ENCODE measurements around the gene AGFG2.
"Not testable (repeated sequence)": the region's sequence is repeated elsewhere in the genome, so short reads cannot be mapped to it uniquely, and the experiment has no call there.

The AGFG2 gene, protein sequence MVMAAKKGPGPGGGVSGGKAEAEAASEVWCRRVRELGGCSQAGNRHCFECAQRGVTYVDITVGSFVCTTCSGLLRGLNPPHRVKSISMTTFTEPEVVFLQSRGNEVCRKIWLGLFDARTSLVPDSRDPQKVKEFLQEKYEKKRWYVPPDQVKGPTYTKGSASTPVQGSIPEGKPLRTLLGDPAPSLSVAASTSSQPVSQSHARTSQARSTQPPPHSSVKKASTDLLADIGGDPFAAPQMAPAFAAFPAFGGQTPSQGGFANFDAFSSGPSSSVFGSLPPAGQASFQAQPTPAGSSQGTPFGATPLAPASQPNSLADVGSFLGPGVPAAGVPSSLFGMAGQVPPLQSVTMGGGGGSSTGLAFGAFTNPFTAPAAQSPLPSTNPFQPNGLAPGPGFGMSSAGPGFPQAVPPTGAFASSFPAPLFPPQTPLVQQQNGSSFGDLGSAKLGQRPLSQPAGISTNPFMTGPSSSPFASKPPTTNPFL

DNA sequence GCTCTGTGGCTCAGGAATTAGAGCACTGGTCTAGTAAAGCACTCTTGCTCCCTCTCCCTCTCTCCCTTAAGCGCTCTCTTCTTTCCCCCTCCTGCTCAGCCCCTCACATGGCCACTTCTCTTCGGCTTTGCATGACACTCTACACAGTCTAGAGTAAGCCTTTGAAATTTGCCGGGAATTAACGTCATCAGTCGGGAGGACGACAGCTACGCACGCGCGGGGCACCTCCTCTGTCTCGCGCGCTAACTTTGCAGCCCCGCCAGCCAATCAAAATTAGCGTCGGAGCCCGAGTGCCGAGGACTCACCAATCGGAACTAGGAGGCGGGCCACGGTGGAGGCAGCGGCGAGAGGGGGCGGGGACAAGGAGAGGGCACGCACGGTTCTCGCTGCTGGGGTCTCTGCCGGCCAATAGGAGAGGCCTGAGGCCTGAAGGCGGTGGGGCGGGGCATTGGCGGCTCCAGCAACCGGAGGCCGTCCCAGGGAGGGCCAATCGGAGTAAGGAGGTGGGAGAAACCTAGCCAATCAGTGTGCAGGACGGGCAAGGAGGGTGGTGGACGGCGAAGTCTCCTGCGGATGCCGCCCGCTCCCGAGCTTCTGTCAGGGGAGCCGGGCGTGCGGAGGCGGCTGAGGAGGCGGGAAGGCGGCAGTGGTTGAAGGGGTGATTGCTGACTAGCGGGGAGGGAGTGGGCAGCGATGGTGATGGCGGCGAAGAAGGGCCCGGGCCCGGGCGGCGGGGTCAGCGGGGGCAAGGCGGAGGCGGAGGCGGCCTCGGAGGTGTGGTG lies at the start of gene AGFG2:
AGFG2 (plus strand) TSS at position 550 of the 782 bp plus-strand sequence; CDS start at position 694, 144 bp downstream.
- DNase-seq: peak; percentile 100

DNA sequence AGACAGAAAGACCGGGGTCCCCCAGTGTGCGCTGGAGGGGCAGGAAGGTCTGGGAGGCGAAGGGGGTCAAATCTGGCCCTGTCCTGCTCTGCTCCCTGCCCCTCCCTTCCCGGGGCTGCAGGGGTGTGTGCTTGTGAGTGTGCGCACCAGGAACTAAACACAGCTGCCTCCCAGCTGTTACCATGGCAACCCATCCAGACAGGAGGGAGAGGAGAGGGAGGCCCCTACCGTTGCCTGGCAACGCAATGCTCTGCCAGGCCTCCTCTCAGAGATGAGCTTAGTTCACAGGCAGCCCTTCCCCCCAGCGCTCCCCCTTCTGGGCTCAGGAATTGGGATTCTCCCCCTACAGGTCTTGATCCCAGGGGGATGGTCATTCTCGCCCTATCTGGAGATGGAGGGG lies 49.2 kb upstream of the AGFG2 start:
- DNase-seq: peak in 1 of 2 experiments; percentile 39

DNA sequence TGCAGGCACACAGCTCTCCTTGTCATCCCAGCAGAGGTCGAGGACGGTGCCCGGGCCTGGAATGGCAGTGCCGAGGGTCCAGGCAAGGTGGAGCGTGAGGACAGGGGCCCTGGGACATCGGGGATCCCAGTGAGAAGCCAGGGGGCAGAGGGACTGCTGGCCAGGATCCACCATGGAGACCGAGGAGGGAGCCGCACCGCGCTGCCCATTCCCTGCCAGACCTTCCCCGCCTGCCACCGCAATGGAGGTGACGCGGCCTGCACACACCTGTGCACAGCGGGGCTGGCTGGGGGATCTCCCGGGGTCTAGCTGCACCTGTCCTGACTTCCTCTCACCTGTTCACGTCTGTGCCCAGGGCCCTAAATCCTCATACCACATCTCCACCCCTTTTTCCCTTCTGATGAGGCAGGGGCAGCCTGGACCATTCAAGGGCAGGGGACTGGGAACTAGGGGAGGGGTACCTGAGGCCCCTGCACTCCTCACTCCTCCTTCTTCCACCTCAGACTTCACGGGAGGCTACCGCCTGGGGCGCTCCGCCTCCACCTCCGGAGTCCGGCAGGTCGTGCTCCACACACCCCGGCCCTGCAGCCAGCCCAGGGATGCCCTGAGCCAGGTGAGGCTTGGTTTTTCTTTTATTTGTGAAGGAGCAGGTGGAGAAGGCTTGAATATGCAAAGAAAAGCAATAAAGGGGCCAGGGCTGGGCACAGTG lies 48.4 kb upstream of the AGFG2 start:
- no peak for DNase-seq

DNA sequence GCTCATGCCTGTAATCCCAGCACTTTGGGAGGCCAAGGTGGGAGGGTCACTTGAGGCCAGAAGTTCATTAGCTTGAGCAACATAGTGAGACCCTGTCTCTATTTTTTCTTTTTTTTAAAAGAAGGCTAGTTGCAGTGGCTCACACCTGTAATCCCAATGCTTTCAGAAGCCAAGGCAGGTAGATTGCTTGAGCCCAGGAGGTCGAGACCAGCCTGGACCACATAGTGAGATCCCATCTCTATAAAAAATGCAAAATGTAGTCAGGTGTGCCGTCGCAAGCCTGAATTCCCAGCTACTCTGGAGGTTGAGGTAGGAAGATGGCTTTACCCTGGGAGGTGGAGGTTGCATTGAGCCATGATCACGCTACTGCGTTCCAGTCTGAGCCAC lies 47.8 kb upstream of the AGFG2 start:
- no peak for DNase-seq

DNA sequence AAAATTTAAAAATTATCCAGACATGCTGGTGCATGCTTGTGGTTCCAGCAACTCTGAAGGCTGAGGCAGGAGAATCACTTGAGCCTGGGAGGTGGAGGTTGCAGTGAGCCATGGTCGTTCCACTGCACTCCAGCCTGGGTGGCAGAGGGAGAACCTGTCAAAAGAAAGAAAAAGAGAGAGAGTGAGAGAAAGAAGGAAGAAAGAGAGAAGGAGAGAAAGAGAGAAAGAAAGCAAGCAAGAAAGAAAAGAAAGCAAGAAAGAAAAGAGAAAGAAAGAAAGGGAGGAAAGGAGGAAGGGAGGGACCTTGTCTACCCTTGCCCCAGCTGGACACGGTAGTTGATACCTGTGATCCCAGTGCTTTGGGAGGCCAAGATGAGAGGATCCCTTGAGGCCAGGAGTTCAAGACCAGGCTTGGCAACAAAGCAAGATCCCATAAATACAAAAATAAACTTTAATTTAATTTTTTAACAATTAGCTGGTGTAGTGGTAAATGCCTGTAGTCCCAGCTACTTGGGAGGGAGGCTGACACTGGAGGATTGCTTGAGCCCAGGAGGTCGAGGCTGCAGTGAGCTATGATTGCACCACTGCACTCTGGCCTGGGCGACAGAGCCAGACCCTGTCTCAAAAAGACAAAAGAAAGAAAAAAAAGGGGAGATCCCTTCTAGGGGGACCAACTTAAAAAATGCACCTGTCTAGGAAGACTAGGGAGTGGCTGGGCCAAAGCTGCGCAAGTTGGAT lies 46.1 kb upstream of the AGFG2 start:
- no peak for DNase-seq

DNA sequence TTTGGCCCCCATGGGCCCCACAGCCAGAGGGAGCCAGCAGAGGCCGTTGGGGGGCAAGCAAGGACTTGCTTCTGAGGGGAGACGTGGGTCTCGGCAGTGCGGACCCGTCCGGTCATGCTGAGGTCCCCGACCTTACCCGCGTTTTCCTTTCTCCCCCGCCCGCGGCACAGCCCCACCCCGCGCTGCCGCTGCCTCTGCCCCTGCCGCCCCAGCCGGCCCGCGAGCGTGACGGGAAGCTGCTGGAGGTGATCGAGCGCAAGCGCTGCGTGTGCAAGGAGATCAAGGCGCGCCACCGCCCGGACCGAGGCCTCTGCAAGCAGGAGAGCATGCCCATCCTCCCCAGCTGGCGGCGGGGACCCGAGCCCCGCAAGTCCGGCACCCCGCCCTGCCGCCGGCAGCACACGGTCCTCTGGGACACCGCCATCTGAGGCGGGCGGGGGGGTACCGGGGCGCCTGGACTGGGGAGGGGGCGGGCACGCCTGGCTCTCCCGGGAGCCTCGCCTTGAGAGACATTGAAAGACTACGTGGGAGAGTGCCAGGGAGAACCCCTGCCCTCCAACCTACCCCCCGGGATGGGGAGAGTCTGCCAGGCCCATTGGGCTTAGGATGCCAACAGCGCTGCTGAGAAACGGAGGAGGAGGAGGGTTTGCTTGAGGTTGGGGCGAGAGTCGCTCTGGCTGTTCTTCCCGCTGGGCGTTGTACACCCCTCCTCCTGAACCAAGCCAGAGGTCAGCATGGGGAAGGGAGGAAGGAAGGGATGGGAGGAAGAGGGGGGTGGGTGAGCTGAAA lies 45.3 kb upstream of the AGFG2 start:
- DNase-seq: peak; percentile 65 to 75

DNA sequence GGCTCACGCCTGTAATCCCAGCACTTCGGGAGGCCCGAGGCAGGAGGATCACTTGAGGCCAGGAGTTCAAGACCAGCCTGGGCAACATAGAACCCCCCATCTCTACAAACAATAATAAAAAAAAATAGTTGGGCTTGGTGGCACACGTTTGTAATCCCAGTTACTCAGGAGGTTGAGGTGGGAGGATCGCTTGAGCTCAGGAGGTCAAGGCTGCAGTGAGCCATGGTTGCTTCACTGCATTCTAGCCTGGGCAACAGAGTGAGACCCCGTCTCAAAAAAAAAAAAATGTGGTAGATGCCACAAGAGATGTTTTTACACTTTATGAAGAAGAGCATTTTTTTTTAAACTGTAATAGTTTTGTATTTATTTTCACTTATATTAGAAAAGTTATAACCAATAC lies 42.5 kb upstream of the AGFG2 start:
- DNase-seq: no peak

DNA sequence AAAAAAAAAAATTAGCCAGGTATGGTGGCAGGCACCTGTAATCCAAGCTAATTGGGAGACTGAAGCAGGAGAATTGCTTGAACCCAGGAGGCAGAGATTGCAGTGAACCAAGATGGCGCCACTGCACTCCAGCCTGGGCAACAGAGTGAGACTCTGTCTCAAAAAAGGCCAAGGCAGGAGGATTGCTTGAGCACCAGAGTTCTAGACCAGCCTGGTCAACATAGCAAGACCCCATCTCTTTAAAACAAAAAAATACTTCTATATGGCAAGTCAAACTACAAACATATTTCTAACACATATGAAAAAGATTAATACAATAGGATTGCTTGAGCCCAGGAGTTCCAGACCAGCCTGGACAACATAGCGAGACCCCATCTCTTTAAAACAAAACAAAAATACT lies 38.3 kb upstream of the AGFG2 start:
- not testable (repeated sequence) for DNase-seq

DNA sequence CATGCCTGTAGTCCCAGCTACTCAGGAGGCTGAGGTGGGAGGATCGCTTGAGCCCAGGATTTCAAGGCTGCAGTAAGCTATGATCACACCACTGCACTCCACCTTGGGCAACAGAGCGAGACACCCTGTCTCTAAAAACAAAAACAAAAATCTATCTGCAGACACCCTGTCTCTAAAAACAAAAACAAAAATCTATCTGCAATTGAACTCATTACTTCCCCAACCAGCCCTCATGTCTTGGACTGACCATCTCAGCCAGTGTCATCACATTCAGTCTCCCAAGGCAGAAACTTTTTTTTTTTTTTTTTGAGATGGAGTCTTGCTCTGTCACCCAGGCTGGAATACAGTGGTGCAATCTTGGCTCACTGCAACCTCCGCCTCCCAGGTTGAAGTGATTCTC lies 35.0 kb upstream of the AGFG2 start:
- not testable (repeated sequence) for DNase-seq

DNA sequence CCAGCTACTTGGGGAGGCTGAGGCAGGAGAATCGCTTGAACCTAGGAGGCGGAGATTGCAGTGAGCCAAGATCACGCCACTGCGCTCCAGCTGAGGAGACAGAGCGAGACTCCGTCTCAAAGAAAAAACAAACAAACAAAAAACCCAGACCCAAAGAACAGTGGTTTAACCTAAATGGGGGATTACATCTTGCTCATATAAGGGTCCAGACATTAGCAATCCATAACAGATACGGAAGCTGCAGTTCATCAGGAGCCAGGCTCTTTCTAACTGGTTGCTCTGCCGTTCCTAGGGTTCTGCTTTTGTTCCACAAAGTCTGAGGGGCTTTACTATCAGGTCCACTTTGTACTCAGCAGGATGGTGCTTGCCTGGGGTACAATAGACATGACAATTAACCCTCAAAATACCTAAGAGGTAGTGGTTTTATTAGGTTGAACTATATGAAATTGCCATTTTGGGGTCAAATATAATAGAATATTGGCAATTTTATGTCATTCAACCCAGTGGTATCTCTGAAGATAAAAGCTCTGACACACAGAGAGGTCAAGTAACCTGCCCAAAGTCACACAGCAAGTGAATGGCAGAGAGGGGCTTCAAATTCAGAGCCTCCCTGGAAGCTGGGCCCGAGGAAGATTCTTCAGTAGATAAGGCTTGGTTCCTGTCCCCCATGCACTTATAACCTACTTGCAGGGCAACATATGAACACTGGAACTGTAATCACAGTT lies 34.0 kb upstream of the AGFG2 start:
- no peak for DNase-seq

DNA sequence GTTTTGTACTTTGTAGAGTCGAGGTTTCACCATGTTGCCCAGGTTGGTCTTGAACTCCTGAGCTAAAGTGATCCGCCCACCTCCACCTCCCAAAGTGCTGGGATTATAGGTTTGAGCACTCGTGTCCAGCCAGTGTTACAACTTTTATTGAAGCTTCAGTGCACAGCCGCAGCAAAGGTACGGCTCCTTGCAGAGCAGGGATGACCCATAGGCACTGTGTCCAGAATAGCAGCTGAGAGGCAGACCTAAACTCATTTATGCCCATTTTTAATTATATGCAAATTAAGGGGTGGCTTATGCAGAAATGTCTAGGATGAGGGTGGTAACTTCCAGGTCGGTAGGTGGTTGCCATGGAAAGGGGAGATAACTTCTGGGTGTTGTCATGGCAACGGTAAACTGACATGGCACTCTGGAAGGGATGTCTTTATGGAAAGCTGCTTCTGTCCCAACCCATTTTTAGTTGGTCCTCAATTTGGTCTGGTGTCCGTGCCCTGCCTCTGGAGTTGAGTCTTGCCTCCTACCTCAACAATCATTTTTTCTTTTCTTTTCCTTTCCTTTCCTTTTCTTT lies 32.6 kb upstream of the AGFG2 start:
- no peak for DNase-seq

DNA sequence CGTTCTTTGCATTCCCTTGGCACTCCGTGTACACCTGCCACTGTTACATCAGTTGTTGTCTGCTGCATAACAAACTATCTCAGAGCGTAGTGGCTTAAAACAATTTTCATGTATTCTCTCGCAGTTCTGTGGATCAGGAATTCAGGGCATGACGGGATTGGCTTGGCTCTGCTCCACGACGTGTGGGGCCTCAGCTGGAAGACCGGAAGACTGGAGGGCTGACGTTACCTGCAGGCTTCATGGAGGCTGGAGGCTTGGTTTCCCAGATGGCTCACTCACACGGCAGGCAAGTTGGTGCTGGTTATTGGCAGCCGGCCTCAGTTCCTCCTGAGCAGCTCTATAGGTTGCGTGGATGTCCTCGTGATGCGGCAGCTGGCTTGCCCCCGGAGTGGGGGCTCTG lies 29.8 kb upstream of the AGFG2 start:
- no peak for DNase-seq

DNA sequence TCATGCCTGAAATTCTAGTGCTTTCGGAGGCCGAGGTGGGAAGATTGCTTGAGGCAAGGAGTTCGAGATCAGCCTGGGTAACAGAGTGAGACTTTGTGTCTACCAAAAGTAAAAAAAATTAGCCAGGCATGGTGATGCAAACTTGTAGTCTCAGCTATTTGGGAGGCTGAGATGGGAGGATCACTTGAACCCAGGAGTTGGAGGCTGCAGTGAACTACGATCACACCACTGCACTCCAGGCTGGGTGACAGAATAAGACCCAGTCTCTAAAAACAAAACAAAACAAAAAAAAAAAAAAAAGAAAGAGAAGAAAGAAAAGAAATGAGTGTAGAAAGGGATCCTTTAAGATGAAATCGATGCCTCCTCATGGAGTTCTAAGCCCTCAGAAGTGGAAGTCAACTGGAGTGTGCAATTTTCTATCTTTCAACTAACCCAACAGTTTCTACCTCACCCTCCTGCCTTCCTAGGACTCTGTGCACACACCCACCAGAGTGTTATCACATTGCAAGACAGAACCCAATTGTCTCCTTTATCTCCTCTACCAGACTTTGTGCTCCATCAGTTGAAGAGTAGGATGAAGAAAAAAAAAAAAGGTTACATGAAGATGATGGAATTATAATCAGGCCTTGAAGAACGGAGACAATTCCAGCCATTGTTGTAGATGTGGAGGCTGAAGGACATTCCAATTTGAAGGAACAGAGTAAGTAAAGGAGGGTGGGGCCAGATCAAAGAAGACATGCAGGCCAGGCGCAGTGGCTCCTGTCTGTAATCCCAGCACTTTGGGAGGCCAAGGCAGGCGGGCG lies 28.4 kb upstream of the AGFG2 start:
- no peak for DNase-seq

DNA sequence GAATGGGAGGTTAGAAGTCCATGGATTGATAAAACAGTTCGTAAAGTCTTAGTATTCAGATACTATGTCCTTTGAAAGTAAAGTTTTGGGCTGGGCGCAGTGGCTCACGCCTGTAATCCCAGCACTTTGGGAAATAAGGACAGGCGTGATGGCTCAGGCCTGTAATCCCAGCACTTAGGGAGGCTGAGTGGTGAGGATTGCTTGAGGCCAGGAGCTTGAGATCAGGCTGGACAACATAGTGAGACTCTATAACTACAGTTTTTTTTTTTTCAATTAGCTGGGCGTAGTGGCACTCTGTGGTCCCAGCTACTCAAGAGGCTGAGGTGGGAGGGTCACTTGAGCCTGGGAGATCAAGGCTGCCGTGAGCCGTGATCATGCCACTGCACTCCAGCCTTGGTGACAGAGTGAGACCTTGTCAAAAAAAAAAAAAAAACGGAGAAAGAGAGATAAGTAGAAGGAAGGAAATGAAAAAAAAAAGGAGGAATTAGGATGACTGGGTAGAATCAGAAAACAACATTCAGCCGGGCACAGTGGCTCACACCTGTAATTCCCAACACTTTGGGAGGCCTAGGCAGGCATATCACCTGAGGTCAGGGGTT lies 25.7 kb upstream of the AGFG2 start:
- no peak for DNase-seq

DNA sequence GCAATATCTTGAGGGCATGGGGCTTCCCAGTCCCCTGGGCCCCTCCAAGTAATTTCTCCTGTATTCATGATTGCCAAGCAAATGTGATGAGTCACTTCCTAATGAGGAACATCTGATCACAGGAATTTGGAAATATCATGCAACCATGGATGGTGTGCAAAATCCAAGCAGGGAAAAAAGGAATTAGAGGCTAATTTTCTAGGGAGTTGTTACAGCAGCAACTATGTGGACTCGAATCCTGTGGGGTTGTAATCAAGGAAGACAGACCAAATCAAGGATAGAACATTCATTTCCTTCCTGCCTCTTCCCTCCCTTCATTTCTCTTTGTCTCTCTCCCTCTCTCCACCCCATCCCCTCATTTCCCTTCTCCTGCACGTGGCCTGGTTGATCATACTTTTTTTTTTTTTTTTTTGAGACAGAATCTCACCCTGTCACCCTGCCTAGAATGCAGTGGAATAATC lies 23.9 kb upstream of the AGFG2 start:
- no peak for DNase-seq

DNA sequence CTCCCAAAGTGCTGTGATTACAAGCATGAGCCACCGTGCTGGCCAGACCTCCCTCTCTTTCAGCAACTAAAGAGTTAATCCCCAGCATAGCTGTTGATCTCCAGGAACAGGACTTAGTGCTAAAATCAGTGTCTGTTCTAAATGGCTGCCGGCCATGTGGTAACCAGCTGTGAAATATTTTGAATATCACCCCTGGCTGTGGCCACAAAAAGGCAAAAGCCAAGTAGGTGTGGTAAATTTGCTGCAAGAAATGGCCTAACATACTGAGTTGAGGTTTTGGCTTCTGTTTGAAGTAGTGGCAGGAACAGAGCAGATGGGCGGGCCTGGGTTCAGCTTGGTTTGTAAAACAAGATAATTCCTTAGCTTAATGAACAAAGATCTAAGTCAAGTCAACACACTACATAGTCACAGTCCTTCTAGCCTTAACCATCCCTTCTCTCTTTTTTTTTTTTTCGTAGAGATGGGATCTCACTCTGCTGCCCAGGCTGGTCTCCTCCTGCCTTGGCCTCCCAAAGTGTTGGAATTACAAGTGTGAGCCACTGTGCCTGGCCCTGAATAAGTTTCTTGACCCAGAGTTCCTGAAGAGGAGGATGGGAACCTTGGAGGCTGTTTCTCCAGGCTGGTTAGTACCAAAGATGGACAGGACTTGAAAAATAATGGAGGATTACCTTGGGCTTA lies 22.7 kb upstream of the AGFG2 start:
- DNase-seq: no peak

DNA sequence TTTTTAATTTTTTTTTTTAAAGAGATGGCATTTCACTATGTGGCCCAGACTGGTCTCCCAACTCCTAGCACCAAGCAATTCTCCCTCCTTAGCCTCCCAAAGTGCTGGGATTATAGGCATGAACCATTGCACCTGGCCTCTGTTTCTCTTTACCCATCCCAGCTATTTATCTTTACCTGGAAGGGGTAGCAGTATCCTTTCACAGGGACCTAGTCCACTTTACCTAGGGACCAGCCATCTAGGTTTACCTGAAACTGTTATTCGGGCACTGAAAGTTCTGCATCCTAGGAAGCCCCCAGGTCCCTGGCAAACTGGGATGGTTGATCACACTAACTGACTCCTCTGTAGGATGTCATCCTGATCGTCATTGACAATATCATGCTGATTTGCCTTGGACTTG lies 21.7 kb upstream of the AGFG2 start:
- no peak for DNase-seq

DNA sequence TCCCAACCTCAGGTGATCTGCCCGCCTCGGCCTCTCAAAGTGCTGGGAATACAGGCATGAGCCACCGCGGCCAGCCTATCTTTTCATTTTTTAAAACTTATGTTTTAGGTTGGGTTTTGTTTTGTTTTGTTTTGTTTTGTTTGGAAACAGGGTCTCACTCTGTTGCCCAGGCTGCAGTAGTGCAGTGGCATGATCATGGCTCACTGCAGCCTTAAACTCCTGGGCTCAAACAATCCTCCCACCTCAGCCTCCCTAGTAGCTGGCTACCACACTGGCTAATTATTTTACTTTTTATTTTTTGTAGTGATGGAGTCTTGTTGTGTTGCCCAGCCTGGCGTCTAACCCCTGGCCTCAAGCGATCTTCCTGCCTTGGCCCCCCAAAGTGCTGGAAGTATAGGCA lies 19.4 kb upstream of the AGFG2 start:
- no peak for DNase-seq

DNA sequence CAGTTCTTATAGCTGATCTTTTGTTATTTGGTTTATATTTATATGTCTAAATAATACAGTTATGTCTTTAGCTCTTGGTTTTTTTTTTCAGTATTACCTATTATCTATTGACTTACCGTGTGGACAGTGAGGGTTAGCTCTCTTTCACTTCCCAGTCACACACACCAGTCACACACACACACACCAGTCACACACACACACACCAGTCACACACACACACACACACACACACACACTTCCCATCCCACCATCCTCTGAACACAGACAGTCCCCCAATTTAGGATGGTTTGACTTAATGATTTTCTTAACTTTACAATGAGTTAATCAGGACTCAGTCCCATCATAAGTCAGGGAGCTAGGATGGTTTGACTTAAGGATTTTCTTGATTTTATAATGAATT lies 18.9 kb upstream of the AGFG2 start:
- DNase-seq: no peak

Data from activated CD4-positive, alpha-beta T cell treated with anti-CD3 and anti-CD28 coated beads, Interleukin-2, amount 50 U/mL, for 48 hours (primary cell).